IgD-negative memory B cell (primary cell): Measurements from ENCODE around the gene ZNF219. TPM values are rescaled to one million over a fixed set of nuclear protein-coding genes. Genes with fewer than 3 reads are reported as not detected.
A peak's percentile ranks its signal among the peaks of the same experiment; 100 is the strongest.

ENCODE experiments used
- H3K27ac Mint-ChIP-seq, 3 donors: one replicate each; pipeline ENCODE4 v1.8.0; 2020 to 2022; ENCODE audit warnings: mild to moderate bottlenecking in 3 of 3, mixed read lengths in 3 of 3, moderate library complexity in 1 of 3
- H3K27me3 Mint-ChIP-seq: one replicate; pipeline ENCODE4 v1.8.0; 2021; ENCODE audit warnings: mixed read lengths
- H3K36me3 Mint-ChIP-seq: one replicate; pipeline ENCODE4 v1.8.0; 2020; ENCODE audit warnings: mild to moderate bottlenecking, mixed read lengths
- H3K4me1 Mint-ChIP-seq, 3 donors: one replicate each; pipeline ENCODE4 v1.8.0; 2020 to 2022; ENCODE audit warnings: mixed read lengths in 3 of 3, mild to moderate bottlenecking in 1 of 3
- H3K4me3 Mint-ChIP-seq, 4 donors: one replicate each; pipeline ENCODE4 v1.8.0; 2020 to 2022; ENCODE audit warnings: mild to moderate bottlenecking in 4 of 4, mixed read lengths in 4 of 4, moderate library complexity in 3 of 4
- H3K9me3 Mint-ChIP-seq, 3 donors: one replicate each; pipeline ENCODE4 v1.8.0; 2020 to 2021; ENCODE audit warnings: mixed read lengths in 3 of 3, mild to moderate bottlenecking in 1 of 3
- polyA plus RNA-seq: library from polyadenylated mRNA; unstranded; fragments of 300-500 nt; fragmentation: Illumina TruSeq; gene quantifications from one replicate; pipeline ENCODE4 v1.2.3, GENCODE V29; 2021

Gene ZNF219
- polyA plus RNA-seq, 1 donor from 2014 or later: 1.0 TPM

DNA sequence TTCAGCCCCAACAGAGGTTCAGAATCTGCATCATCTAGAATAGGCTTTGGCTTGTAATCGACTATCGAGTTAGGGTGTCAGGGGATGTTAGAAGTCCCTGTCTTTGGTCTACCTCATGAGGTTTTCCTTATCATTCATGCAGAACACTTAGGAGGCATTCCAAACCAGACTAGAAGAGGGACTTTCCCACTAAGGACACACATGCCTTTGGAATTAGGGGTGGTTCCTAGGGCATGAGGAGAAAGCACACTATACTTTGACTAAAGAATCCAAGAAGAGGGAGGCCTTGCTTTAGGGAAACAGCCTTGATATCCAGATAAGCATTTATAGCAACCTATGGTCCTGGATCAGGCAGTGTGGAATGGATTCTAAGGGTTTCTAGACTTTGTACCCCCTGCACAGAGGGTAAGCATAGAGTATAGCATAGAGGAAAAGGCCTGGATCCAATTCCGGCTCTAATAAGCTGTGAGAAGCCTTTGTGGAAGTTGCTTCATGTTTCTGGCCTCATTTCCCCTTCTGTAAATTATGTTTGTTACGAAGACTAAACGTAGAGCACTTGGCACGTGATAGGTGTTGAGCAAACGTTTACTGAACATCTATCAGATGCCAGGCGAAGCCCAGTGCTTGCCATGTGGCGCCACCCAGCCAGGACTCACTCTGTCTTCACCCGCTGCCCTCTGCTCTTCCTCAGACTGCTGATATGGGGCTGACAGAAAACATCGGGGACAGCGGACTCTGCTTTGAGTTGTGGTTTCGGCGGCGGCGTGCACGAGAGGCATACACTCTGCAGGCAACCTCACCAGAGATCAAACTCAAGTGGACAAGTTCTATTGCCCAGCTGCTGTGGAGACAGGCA, 13.2 kb downstream of the ZNF219 start:
- peak overlapping the region in 1 of 4 donors; percentile 50 for H3K4me3 Mint-ChIP-seq
- no peaks in the 10 kb centered on the region for H3K9me3 Mint-ChIP-seq
- H3K4me1 Mint-ChIP-seq: peaks cover 11 to 14% (median 11%) of the 10 kb centered on the region in 3 donors
- peaks cover 1% of the 10 kb centered on the region for H3K36me3 Mint-ChIP-seq
- H3K27me3 Mint-ChIP-seq: peaks cover 10% of the 10 kb centered on the region
- H3K27ac Mint-ChIP-seq: peak overlapping the region in 2 of 3 donors; percentile 36 to 86

GRCh38 chr14:21084396-21084795, 14.1 kb downstream of the ZNF219 start:
- Mint-ChIP-seq H3K27ac (no peak overlapping the region), H3K27me3 (peaks cover 10% of the 10 kb centered on the region), H3K4me1 (peaks cover 11 to 14% (median 11%) of the 10 kb centered on the region in 3 donors), H3K4me3 (no peak overlapping the region), H3K9me3 (no peaks in the 10 kb centered on the region), H3K36me3 (peaks cover 3% of the 10 kb centered on the region)

- no peak overlapping the region for H3K4me3 Mint-ChIP-seq
- peaks cover 13% of the 10 kb centered on the region for H3K27me3 Mint-ChIP-seq
- no peaks in the 10 kb centered on the region for H3K9me3 Mint-ChIP-seq
- no peak overlapping the region for H3K27ac Mint-ChIP-seq
- peaks cover 3% of the 10 kb centered on the region for H3K36me3 Mint-ChIP-seq
- peaks cover 11 to 14% (median 11%) of the 10 kb centered on the region in 3 donors for H3K4me1 Mint-ChIP-seq
Measured at GRCh38 chr14:21083565-21084325, 14.7 kb downstream of the ZNF219 start.

- H3K27me3 Mint-ChIP-seq: peaks cover 10% of the 10 kb centered on the region
- peaks cover 3% of the 10 kb centered on the region for H3K36me3 Mint-ChIP-seq
- no peak overlapping the region for H3K4me3 Mint-ChIP-seq
- H3K9me3 Mint-ChIP-seq: no peaks in the 10 kb centered on the region
- H3K4me1 Mint-ChIP-seq: peaks cover 2 to 3% (median 3%) of the 10 kb centered on the region in 3 donors
- H3K27ac Mint-ChIP-seq: peak overlapping the region in 1 of 3 donors; percentile 69
Measured at GRCh38 chr14:21081521-21082142, 16.8 kb downstream of the ZNF219 start.

- H3K27ac Mint-ChIP-seq: no peak overlapping the region
- peaks cover 3% of the 10 kb centered on the region for H3K36me3 Mint-ChIP-seq
- H3K4me3 Mint-ChIP-seq: no peak overlapping the region
- H3K27me3 Mint-ChIP-seq: peaks cover 7% of the 10 kb centered on the region
- H3K4me1 Mint-ChIP-seq: peaks cover 0 to 2% (median 0%) of the 10 kb centered on the region in 3 donors
- no peaks in the 10 kb centered on the region for H3K9me3 Mint-ChIP-seq
Measured at GRCh38 chr14:21078726-21079125, 19.7 kb downstream of the ZNF219 start.

- H3K27me3 Mint-ChIP-seq: peaks cover 11% of the 10 kb centered on the region
- no peak overlapping the region for H3K27ac Mint-ChIP-seq
- H3K9me3 Mint-ChIP-seq: no peaks in the 10 kb centered on the region
- H3K4me1 Mint-ChIP-seq: peaks cover 0 to 2% (median 0%) of the 10 kb centered on the region in 3 donors
- H3K4me3 Mint-ChIP-seq: no peak overlapping the region
- peaks cover 3% of the 10 kb centered on the region for H3K36me3 Mint-ChIP-seq
Measured at GRCh38 chr14:21078287-21078686, 20.2 kb downstream of the ZNF219 start.

GRCh38 chr14:21077672-21078071, 20.8 kb downstream of the ZNF219 start:
- H3K4me3 Mint-ChIP-seq: no peak overlapping the region
- no peak overlapping the region for H3K27ac Mint-ChIP-seq
- peaks cover 12% of the 10 kb centered on the region for H3K27me3 Mint-ChIP-seq

DNA sequence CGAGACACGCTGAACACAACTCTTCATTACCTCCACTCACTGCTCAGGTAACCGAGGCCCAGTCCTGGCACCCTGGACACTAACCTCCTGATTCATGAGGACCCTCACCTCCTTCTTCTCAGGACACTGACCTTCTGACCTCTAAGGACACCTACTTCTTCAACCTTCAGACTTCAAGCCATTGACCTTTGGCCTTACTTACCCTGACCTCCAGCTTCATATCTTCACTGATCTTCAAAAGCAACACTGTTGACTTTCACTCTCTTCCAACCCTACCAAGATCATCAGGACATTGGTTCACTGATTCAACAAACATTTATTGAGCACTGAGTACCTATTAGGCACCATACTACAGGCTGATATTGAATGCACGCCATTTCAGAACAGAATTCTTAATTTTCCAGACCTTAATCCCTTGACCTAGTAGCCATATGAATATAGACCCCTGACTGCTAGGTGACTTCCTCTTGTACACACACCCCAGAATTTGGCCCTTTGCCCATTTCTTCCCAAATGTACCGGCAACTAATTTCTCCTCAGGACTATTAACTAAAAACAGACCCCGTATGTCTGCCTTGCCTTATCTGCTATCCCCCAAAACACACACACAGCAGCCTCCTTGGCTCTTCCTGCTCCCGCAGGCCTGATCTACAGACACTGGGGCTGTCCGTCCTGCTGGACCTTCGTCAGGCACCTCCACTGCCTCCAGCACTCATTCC, 22.6 kb downstream of the ZNF219 start:
- peaks cover 3% of the 10 kb centered on the region for H3K36me3 Mint-ChIP-seq
- H3K27me3 Mint-ChIP-seq: peaks cover 18% of the 10 kb centered on the region
- peaks cover 0 to 18% (median 13%) of the 10 kb centered on the region in 3 donors for H3K4me1 Mint-ChIP-seq
- no peak overlapping the region for H3K27ac Mint-ChIP-seq
- no peaks in the 10 kb centered on the region for H3K9me3 Mint-ChIP-seq
- no peak overlapping the region for H3K4me3 Mint-ChIP-seq

More at GRCh38 chr14:21077672-21078071, 20.8 kb downstream of the ZNF219 start:
- no peaks in the 10 kb centered on the region for H3K9me3 Mint-ChIP-seq
- H3K4me1 Mint-ChIP-seq: peaks cover 0 to 2% (median 0%) of the 10 kb centered on the region in 3 donors
- peaks cover 3% of the 10 kb centered on the region for H3K36me3 Mint-ChIP-seq

- Mint-ChIP-seq H3K27me3 (peaks cover 21% of the 10 kb centered on the region), H3K4me1 (peaks cover under 1 to 22% (median 15%) of the 10 kb centered on the region in 3 donors), H3K4me3 (no peak overlapping the region), H3K9me3 (no peaks in the 10 kb centered on the region), H3K27ac (no peak overlapping the region), H3K36me3 (no peaks in the 10 kb centered on the region)
Measured at GRCh38 chr14:21074398-21075272, 23.8 kb downstream of the ZNF219 start.

GRCh38 chr14:21073921-21074320, 24.5 kb downstream of the ZNF219 start:
- H3K4me1 Mint-ChIP-seq: peaks cover 8 to 27% (median 21%) of the 10 kb centered on the region in 3 donors
- H3K9me3 Mint-ChIP-seq: no peaks in the 10 kb centered on the region
- peaks cover 25% of the 10 kb centered on the region for H3K27me3 Mint-ChIP-seq
- H3K4me3 Mint-ChIP-seq: peak overlapping the region in 1 of 4 donors; percentile 16
- H3K27ac Mint-ChIP-seq: no peak overlapping the region
- no peaks in the 10 kb centered on the region for H3K36me3 Mint-ChIP-seq

- no peaks in the 10 kb centered on the region for H3K9me3 Mint-ChIP-seq
- peaks cover 33% of the 10 kb centered on the region for H3K27me3 Mint-ChIP-seq
- H3K27ac Mint-ChIP-seq: no peak overlapping the region
- H3K4me1 Mint-ChIP-seq: peaks cover 14 to 34% (median 26%) of the 10 kb centered on the region in 3 donors
- peak overlapping the region in 1 of 4 donors; percentile 86 for H3K4me3 Mint-ChIP-seq
- H3K36me3 Mint-ChIP-seq: no peaks in the 10 kb centered on the region
Measured at GRCh38 chr14:21072781-21073339, 25.6 kb downstream of the ZNF219 start.

- Mint-ChIP-seq H3K27ac (peak overlapping the region in 1 of 3 donors; percentile 90), H3K36me3 (no peaks in the 10 kb centered on the region), H3K4me1 (peaks cover 14 to 34% (median 26%) of the 10 kb centered on the region in 3 donors)
Measured at GRCh38 chr14:21072031-21072473, 26.4 kb downstream of the ZNF219 start.

More at GRCh38 chr14:21072031-21072473, 26.4 kb downstream of the ZNF219 start:
- no peaks in the 10 kb centered on the region for H3K9me3 Mint-ChIP-seq
- H3K27me3 Mint-ChIP-seq: peaks cover 38% of the 10 kb centered on the region
- peak overlapping the region; percentile 80 to 95 (median 90) for H3K4me3 Mint-ChIP-seq
